GM23338 (cell line): ENCODE measurements around the gene U2AF1L4. TPM values are rescaled to one million over a fixed set of nuclear protein-coding genes. Genes with fewer than 3 reads are reported as not detected.
A peak's percentile ranks its signal among the peaks of the same experiment; 100 is the strongest.

Source experiments
- ATAC-seq: fragments of 200-7000 bp; cut with Tn5 transposase; 3 replicates; pipeline ENCODE4 v1.9.1; 2020
- DNase-seq: peaks from one replicate; pipeline ENCODE4 v3.0.0-alpha.2; 2015; ENCODE audit warnings: low spot score
- H2AFZ ChIP-seq: fragments of 200-600 bp; sonication (generic); 2 replicates; pipeline ENCODE4 v1.8.0; 2016; ENCODE audit warnings: antibody characterized with exemption, mild to moderate bottlenecking, moderate library complexity
- H3F3A ChIP-seq: fragments of 200-600 bp; sonication (generic); replicated peaks from 2 replicates; pipeline ENCODE4 v1.8.0; 2017; ENCODE audit warnings: antibody characterized with exemption, mixed run types, low read depth
- H3K27ac ChIP-seq: fragments of 200-600 bp; sonication (generic); 2 replicates; pipeline ENCODE4 v1.6.1; 2016; ENCODE audit warnings: low read depth
- H3K27me3 ChIP-seq: fragments of 200-600 bp; sonication (generic); 2 replicates; pipeline ENCODE4 v1.8.0; 2016; ENCODE audit warnings: mild to moderate bottlenecking, mixed run types, moderate library complexity; ENCODE audit not compliant: insufficient read depth
- H3K36me3 ChIP-seq: fragments of 200-600 bp; sonication (generic); 2 replicates; pipeline ENCODE4 v1.8.0; 2016; ENCODE audit warnings: mild to moderate bottlenecking; ENCODE audit not compliant: insufficient read depth
- H3K4me1 ChIP-seq: fragments of 200-600 bp; sonication (generic); 2 replicates; pipeline ENCODE4 v1.8.0; 2016; ENCODE audit warnings: mild to moderate bottlenecking, moderate library complexity; ENCODE audit not compliant: insufficient read depth
- H3K4me2 ChIP-seq: fragments of 200-600 bp; sonication (generic); 2 replicates; pipeline ENCODE4 v1.7.1; 2017; ENCODE audit warnings: mixed run types
- H3K4me3 ChIP-seq: fragments of 200-600 bp; sonication (generic); 2 replicates; pipeline ENCODE4 v1.6.1; 2016; ENCODE audit warnings: mixed run types
- H3K79me2 ChIP-seq: fragments of 200-600 bp; sonication (generic); replicated peaks from 2 replicates; pipeline ENCODE4 v1.8.0; 2017; ENCODE audit warnings: mild to moderate bottlenecking; ENCODE audit not compliant: insufficient read depth
- H3K9me2 ChIP-seq: fragments of 200-600 bp; sonication (generic); 2 replicates; pipeline ENCODE4 v1.8.0; 2017; ENCODE audit not compliant: insufficient read depth
- H4K20me1 ChIP-seq: fragments of 200-600 bp; sonication (generic); replicated peaks from 2 replicates; pipeline ENCODE4 v1.8.0; 2017; ENCODE audit warnings: mild to moderate bottlenecking; ENCODE audit not compliant: insufficient read depth
- H3K27ac Mint-ChIP-seq: 2 replicates; pipeline ENCODE4 v1.8.0; 2020; ENCODE audit warnings: inconsistent platforms, mild to moderate bottlenecking, moderate library complexity, mixed read lengths
- H3K27me3 Mint-ChIP-seq: 3 replicates; pipeline ENCODE4 v1.8.0; 2022; ENCODE audit warnings: low read depth, mild to moderate bottlenecking, moderate library complexity, mixed read lengths, inconsistent platforms; ENCODE audit not compliant: insufficient read depth, poor library complexity
- H3K36me3 Mint-ChIP-seq: 3 replicates; pipeline ENCODE4 v1.8.0; 2021; ENCODE audit warnings: low read depth, mild to moderate bottlenecking, inconsistent platforms, moderate library complexity, mixed read lengths
- H3K4me1 Mint-ChIP-seq: 3 replicates; pipeline ENCODE4 v1.8.0; 2020; ENCODE audit warnings: mild to moderate bottlenecking, inconsistent platforms, mixed read lengths
- H3K4me3 Mint-ChIP-seq: 3 replicates; pipeline ENCODE4 v1.8.0; 2021; ENCODE audit warnings: moderate library complexity, mild to moderate bottlenecking, inconsistent platforms, mixed read lengths
- H3K9me3 Mint-ChIP-seq: 3 replicates; pipeline ENCODE4 v1.8.0; 2020; ENCODE audit warnings: moderate library complexity, mild to moderate bottlenecking, inconsistent platforms, mixed read lengths
- CREB1 ChIP-seq: fragments of 250-450 bp; sonication (Bioruptor Pico); IDR thresholded peaks from 2 replicates; pipeline ENCODE4 v1.5.0; 2020; ENCODE audit warnings: low read depth, mild to moderate bottlenecking, moderate library complexity
- EZH2 ChIP-seq: fragments of 200-600 bp; sonication (generic); IDR thresholded peaks from one replicate; pipeline ENCODE4 v1.8.0; 2017; ENCODE audit warnings: antibody characterized with exemption, mild to moderate bottlenecking, low read depth; ENCODE audit not compliant: unreplicated experiment
- EZH2phosphoT487 ChIP-seq: fragments of 200-600 bp; sonication (generic); IDR thresholded peaks from one replicate; pipeline ENCODE4 v1.8.1; 2018; ENCODE audit warnings: antibody characterized with exemption; ENCODE audit not compliant: unreplicated experiment
- JUNB ChIP-seq: IDR thresholded peaks from one replicate; pipeline ENCODE4 v1.6.1; 2016; ENCODE audit warnings: antibody characterized with exemption; ENCODE audit not compliant: unreplicated experiment
- NANOG ChIP-seq: IDR thresholded peaks from 2 replicates; pipeline ENCODE4 v1.6.1; 2016; ENCODE audit warnings: antibody characterized with exemption, borderline replicate concordance
- POLR2AphosphoS5 ChIP-seq: IDR thresholded peaks from 2 replicates; pipeline ENCODE4 v1.6.1; 2016; ENCODE audit warnings: antibody characterized with exemption, low read depth
- STAT1 ChIP-seq: IDR thresholded peaks from one replicate; pipeline ENCODE4 v1.6.1; 2016; ENCODE audit warnings: antibody characterized with exemption; ENCODE audit not compliant: unreplicated experiment
- ZNF114 ChIP-seq: fragments of 250-450 bp; sonication (Bioruptor Pico); IDR thresholded peaks from 2 replicates; pipeline ENCODE4 v1.5.0; 2020; ENCODE audit warnings: mild to moderate bottlenecking, moderate library complexity
- polyA plus RNA-seq: library from polyadenylated mRNA; unstranded; fragments of >200 nt; fragmentation: Nextera tagmentation; extraction: Ambion mirVana; gene quantifications from 2 replicates; pipeline ENCODE4 v1.2.1, GENCODE V29; 2016
- total RNA-seq: library from RNA; depleted of rRNA; stranded (reverse); fragments of >200 nt; shearing (Covaris generic); gene quantifications from 2 replicates; pipeline ENCODE4 v1.2.3, GENCODE V29; 2014
- TF ChIP-seq, protein P1 (sequence below): IDR thresholded peaks from 2 replicates; pipeline ENCODE4 v1.6.1; 2016; ENCODE audit warnings: antibody characterized with exemption
- TF ChIP-seq, protein P2 (sequence below), 2 experiments: fragments of 200-600 bp in 1 of 2; sonication (generic) in 1 of 2; conservative IDR thresholded peaks; 2 replicates each; pipeline versions ENCODE4 v1.5.1 to v1.6.1; 2016 to 2017; ENCODE audit warnings: antibody characterized with exemption in 2 of 2, low read depth in 2 of 2, mild to moderate bottlenecking in 2 of 2, moderate library complexity in 1 of 2
- TF ChIP-seq, protein P3 (sequence below): IDR thresholded peaks from one replicate; pipeline ENCODE4 v1.6.1; 2018; ENCODE audit warnings: antibody characterized with exemption; ENCODE audit not compliant: unreplicated experiment
- TF ChIP-seq, protein P4 (sequence below): fragments of 250-450 bp; sonication (Bioruptor Pico); IDR thresholded peaks from 2 replicates; pipeline ENCODE4 v1.5.0; 2020; ENCODE audit warnings: mild to moderate bottlenecking, moderate library complexity

Gene U2AF1L4
- total and polyA plus RNA-seq, 2 experiments from 2014 or later = 13.1 to 23.7 TPM

DNA sequence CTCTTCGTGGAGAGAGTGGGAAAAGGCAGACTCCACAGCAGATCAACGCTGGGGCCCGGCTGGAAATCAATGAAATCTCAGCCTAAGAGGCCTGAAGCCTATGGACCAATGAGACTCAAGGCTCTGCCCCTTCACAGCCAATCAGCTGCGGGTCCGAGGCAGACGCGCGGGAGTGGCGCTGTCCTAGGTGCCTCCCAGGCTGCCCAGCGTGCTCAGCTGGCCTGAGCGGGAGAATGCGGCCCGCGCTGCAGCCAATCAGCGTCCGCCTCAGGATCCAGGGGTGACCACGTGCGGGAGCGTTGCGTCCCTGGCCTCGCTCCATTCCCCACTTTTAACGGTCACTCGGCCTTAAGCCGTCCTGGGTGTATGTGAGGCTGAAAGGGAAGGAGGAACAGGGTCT, 41.0 kb downstream of the U2AF1L4 start, which contains the start of gene ZBTB32:
Gene ZBTB32 (plus strand): TSS at position 341 of the 400 bp plus-strand sequence. CDS start 10,069 bp downstream, outside the sequence.
- no peak within 1 kb of the TSS; the same call in 1 of the 2 replicates for H3K4me3 ChIP-seq
- no peak within 1 kb of the TSS for H2AFZ ChIP-seq
- H3K4me3 Mint-ChIP-seq = no peak within 1 kb of the TSS; the same call in 1 of the 3 replicates
- H3K79me2 ChIP-seq = no peaks in the 10 kb centered on the region
- no peak within 1 kb of the TSS for H3K4me2 ChIP-seq
- H3F3A ChIP-seq = no peaks in the 10 kb centered on the region
- peaks cover 8% of the 10 kb centered on the region; the same call in 1 of the 2 replicates for H3K4me1 ChIP-seq
- no peak within 1 kb of the TSS for H3K27ac ChIP-seq
- H3K9me3 Mint-ChIP-seq = peaks cover 6% of the 10 kb centered on the region; the same call in 2 of the 3 replicates
- TF ChIP-seq, protein P1, sequence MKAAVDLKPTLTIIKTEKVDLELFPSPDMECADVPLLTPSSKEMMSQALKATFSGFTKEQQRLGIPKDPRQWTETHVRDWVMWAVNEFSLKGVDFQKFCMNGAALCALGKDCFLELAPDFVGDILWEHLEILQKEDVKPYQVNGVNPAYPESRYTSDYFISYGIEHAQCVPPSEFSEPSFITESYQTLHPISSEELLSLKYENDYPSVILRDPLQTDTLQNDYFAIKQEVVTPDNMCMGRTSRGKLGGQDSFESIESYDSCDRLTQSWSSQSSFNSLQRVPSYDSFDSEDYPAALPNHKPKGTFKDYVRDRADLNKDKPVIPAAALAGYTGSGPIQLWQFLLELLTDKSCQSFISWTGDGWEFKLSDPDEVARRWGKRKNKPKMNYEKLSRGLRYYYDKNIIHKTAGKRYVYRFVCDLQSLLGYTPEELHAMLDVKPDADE = no peak
- TF ChIP-seq, protein P2, sequence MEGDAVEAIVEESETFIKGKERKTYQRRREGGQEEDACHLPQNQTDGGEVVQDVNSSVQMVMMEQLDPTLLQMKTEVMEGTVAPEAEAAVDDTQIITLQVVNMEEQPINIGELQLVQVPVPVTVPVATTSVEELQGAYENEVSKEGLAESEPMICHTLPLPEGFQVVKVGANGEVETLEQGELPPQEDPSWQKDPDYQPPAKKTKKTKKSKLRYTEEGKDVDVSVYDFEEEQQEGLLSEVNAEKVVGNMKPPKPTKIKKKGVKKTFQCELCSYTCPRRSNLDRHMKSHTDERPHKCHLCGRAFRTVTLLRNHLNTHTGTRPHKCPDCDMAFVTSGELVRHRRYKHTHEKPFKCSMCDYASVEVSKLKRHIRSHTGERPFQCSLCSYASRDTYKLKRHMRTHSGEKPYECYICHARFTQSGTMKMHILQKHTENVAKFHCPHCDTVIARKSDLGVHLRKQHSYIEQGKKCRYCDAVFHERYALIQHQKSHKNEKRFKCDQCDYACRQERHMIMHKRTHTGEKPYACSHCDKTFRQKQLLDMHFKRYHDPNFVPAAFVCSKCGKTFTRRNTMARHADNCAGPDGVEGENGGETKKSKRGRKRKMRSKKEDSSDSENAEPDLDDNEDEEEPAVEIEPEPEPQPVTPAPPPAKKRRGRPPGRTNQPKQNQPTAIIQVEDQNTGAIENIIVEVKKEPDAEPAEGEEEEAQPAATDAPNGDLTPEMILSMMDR (conservative IDR thresholded peaks at IDR 0.05; ENCODE audit: low read depth in 2 of 2) = no peak
- TF ChIP-seq EZH2 (no peak), STAT1 (no peak), CREB1 (CRISPR knock-in tag) (peak; percentile 81), EZH2phosphoT487 (no peak), NANOG (no peak), ZNF114 (CRISPR knock-in tag) (no peak), POLR2AphosphoS5 (no peak), JUNB (no peak)
- TF ChIP-seq, protein P3, sequence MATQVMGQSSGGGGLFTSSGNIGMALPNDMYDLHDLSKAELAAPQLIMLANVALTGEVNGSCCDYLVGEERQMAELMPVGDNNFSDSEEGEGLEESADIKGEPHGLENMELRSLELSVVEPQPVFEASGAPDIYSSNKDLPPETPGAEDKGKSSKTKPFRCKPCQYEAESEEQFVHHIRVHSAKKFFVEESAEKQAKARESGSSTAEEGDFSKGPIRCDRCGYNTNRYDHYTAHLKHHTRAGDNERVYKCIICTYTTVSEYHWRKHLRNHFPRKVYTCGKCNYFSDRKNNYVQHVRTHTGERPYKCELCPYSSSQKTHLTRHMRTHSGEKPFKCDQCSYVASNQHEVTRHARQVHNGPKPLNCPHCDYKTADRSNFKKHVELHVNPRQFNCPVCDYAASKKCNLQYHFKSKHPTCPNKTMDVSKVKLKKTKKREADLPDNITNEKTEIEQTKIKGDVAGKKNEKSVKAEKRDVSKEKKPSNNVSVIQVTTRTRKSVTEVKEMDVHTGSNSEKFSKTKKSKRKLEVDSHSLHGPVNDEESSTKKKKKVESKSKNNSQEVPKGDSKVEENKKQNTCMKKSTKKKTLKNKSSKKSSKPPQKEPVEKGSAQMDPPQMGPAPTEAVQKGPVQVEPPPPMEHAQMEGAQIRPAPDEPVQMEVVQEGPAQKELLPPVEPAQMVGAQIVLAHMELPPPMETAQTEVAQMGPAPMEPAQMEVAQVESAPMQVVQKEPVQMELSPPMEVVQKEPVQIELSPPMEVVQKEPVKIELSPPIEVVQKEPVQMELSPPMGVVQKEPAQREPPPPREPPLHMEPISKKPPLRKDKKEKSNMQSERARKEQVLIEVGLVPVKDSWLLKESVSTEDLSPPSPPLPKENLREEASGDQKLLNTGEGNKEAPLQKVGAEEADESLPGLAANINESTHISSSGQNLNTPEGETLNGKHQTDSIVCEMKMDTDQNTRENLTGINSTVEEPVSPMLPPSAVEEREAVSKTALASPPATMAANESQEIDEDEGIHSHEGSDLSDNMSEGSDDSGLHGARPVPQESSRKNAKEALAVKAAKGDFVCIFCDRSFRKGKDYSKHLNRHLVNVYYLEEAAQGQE = peak; percentile 89
- TF ChIP-seq, protein P4, sequence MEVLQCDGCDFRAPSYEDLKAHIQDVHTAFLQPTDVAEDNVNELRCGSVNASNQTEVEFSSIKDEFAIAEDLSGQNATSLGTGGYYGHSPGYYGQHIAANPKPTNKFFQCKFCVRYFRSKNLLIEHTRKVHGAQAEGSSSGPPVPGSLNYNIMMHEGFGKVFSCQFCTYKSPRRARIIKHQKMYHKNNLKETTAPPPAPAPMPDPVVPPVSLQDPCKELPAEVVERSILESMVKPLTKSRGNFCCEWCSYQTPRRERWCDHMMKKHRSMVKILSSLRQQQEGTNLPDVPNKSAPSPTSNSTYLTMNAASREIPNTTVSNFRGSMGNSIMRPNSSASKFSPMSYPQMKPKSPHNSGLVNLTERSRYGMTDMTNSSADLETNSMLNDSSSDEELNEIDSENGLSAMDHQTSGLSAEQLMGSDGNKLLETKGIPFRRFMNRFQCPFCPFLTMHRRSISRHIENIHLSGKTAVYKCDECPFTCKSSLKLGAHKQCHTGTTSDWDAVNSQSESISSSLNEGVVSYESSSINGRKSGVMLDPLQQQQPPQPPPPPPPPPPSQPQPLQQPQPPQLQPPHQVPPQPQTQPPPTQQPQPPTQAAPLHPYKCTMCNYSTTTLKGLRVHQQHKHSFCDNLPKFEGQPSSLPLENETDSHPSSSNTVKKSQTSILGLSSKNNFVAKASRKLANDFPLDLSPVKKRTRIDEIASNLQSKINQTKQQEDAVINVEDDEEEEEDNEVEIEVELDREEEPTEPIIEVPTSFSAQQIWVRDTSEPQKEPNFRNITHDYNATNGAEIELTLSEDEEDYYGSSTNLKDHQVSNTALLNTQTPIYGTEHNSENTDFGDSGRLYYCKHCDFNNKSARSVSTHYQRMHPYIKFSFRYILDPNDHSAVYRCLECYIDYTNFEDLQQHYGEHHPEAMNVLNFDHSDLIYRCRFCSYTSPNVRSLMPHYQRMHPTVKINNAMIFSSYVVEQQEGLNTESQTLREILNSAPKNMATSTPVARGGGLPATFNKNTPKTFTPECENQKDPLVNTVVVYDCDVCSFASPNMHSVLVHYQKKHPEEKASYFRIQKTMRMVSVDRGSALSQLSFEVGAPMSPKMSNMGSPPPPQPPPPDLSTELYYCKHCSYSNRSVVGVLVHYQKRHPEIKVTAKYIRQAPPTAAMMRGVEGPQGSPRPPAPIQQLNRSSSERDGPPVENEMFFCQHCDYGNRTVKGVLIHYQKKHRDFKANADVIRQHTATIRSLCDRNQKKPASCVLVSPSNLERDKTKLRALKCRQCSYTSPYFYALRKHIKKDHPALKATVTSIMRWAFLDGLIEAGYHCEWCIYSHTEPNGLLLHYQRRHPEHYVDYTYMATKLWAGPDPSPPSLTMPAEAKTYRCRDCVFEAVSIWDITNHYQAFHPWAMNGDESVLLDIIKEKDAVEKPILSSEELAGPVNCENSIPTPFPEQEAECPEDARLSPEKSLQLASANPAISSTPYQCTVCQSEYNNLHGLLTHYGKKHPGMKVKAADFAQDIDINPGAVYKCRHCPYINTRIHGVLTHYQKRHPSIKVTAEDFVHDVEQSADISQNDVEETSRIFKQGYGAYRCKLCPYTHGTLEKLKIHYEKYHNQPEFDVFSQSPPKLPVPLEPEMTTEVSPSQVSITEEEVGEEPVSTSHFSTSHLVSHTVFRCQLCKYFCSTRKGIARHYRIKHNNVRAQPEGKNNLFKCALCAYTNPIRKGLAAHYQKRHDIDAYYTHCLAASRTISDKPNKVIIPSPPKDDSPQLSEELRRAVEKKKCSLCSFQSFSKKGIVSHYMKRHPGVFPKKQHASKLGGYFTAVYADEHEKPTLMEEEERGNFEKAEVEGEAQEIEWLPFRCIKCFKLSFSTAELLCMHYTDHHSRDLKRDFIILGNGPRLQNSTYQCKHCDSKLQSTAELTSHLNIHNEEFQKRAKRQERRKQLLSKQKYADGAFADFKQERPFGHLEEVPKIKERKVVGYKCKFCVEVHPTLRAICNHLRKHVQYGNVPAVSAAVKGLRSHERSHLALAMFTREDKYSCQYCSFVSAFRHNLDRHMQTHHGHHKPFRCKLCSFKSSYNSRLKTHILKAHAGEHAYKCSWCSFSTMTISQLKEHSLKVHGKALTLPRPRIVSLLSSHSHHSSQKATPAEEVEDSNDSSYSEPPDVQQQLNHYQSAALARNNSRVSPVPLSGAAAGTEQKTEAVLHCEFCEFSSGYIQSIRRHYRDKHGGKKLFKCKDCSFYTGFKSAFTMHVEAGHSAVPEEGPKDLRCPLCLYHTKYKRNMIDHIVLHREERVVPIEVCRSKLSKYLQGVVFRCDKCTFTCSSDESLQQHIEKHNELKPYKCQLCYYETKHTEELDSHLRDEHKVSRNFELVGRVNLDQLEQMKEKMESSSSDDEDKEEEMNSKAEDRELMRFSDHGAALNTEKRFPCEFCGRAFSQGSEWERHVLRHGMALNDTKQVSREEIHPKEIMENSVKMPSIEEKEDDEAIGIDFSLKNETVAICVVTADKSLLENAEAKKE = no peak
- H3K36me3 ChIP-seq = no peaks in the 10 kb centered on the region
- no peak within 1 kb of the TSS for H3K27ac Mint-ChIP-seq
- H3K9me2 ChIP-seq = no peaks in the 10 kb centered on the region
- H3K27me3 ChIP-seq = peaks cover 24% of the 10 kb centered on the region
- H3K27me3 Mint-ChIP-seq = peaks cover 31% of the 10 kb centered on the region
- no peaks in the 10 kb centered on the region for H4K20me1 ChIP-seq
- ATAC-seq (peak; percentile 68), DNase-seq (peak; percentile 90)
- peaks cover 2% of the 10 kb centered on the region; the same call in 1 of the 3 replicates for H3K4me1 Mint-ChIP-seq
- H3K36me3 Mint-ChIP-seq = no peaks in the 10 kb centered on the region
